WI38 (cell line): ENCODE data around the gene AK2.
"Not testable (repeated sequence)": the region's sequence is repeated elsewhere in the genome, so short reads cannot be mapped to it uniquely, and the experiment has no call there.

Experiments
- H3K4me3 ChIP-seq: 2 replicates; pipeline ENCODE4 v1.5.1; 2011; ENCODE audit warnings: low read depth, mild to moderate bottlenecking, control low read depth, low read length
- TF ChIP-seq, protein P1 (sequence below): IDR thresholded peaks from 2 replicates; pipeline ENCODE4 v1.5.1; 2012; ENCODE audit warnings: low read depth, mild to moderate bottlenecking, control low read depth, low read length

Gene AK2

GRCh38 chr1:33048426-33048825, 11.7 kb upstream of the AK2 start:
- no peak overlapping the region for H3K4me3 ChIP-seq
- TF ChIP-seq, protein P1, sequence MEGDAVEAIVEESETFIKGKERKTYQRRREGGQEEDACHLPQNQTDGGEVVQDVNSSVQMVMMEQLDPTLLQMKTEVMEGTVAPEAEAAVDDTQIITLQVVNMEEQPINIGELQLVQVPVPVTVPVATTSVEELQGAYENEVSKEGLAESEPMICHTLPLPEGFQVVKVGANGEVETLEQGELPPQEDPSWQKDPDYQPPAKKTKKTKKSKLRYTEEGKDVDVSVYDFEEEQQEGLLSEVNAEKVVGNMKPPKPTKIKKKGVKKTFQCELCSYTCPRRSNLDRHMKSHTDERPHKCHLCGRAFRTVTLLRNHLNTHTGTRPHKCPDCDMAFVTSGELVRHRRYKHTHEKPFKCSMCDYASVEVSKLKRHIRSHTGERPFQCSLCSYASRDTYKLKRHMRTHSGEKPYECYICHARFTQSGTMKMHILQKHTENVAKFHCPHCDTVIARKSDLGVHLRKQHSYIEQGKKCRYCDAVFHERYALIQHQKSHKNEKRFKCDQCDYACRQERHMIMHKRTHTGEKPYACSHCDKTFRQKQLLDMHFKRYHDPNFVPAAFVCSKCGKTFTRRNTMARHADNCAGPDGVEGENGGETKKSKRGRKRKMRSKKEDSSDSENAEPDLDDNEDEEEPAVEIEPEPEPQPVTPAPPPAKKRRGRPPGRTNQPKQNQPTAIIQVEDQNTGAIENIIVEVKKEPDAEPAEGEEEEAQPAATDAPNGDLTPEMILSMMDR: no peak

DNA sequence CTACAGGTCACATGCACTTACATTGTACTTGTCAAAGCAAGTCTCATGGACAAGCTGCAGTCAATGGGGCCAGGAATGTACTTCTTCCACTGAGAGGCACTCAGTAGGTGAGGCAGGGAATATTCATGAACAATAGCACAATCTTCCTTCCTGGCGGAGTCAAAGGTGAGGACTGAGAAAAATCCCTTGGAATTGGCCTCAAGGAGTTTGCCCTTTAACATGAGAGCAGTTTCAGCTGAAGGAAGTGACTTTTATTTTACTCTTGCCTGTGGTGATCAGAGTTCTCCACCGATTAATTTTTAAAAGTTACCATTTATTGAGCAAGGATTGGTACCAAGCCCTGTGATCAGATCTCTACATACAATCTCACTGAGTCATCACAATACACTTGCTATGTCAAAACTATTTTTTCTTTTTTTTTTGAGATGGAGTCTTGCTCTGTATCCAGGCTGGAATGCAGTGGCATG, 11.2 kb upstream of the AK2 start:
- TF ChIP-seq, protein P1: no peak
- no peak overlapping the region for H3K4me3 ChIP-seq

GRCh38 chr1:33047290-33047689, 10.6 kb upstream of the AK2 start:
- TF ChIP-seq, protein P1: no peak
- H3K4me3 ChIP-seq: no peak overlapping the region

DNA sequence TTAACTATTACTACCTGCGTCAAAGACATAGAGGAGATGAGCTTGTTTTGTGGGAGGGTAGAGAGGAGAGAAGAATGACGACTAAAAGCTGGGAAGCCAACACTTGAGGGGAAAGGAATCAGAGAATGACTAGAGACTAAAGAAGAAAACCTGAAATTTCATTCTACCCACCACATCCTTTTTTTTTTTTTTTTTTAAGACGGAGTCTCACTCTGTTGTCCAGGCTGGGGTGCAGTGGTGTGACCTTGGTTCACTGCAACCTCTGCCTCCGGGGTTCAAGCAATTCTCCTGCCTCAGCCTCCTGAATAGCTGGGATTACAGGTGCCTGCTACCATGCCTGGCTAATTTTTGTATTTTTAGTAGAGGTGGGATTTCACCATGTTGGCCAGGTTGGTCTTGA, 9.6 kb upstream of the AK2 start:
- not testable (repeated sequence) for H3K4me3 ChIP-seq

DNA sequence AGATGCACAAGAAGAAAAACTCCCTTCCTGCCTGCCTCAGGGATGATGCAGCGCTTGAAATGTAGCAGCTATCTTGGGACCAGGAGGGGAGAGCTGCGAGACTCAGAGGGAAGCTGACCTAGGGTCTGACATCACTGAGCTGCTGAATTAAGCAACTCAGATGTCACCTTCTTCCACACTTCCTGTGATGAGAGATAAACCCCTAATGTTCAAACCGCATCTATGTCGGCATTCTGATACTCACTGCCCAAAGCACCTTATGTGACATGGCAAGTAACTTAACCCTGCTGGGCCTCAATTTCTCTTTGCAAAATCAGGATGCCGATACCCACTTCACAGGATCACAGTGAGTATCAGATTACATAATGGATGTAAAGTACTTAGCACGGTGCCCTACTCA, 9.1 kb upstream of the AK2 start:
- TF ChIP-seq, protein P1: no peak
- no peak overlapping the region for H3K4me3 ChIP-seq

GRCh38 chr1:33045246-33045645, 8.6 kb upstream of the AK2 start:
- no peak overlapping the region for H3K4me3 ChIP-seq
- TF ChIP-seq, protein P1: no peak

DNA sequence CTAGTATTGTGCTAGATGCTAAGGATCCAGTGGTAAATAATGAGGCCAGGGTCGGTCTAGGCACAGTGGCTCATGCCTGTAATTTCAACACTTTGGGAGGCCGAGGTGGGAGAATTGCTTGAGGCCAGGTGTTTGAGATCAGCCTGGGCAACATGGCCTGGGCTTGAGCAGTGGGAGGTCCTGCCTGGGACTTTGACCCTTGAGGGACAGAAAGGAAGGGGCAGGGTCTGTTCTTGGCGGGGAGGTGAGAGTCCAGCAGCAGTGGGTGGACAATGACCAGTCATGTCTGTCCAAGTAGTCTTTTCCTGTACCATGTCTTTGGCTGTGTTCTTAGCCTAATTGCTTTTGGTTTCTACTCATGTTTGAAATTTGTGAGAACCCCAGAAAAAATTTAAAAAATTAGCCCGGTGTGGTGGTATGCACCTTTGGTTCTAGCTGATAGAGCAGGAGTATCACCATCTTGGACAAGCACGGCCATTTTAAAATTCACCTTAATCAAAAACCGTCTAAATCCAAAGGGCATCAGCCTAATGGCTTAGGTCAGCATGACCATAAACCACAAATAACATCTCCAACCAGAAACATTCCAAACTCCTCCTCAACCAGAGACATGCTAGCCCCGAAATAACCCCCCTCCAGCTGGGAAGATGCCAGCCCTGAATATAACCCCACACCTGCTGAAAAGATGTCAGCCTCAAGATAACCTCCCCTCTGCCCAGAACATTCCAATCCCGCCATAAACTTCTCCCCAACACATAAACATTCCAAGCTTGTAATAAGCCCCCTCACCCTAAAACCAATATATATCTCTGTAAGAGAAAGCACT, 6.8 kb upstream of the AK2 start:
- TF ChIP-seq, protein P1: no peak
- no peak overlapping the region for H3K4me3 ChIP-seq

- TF ChIP-seq, protein P1: no peak
- no peak overlapping the region for H3K4me3 ChIP-seq
Measured at GRCh38 chr1:33042831-33043230, 6.1 kb upstream of the AK2 start.
